ENCODE data around the gene GFY.
A peak's percentile ranks its signal among the peaks of the same experiment; 100 is the strongest.

GFY gene

DNA sequence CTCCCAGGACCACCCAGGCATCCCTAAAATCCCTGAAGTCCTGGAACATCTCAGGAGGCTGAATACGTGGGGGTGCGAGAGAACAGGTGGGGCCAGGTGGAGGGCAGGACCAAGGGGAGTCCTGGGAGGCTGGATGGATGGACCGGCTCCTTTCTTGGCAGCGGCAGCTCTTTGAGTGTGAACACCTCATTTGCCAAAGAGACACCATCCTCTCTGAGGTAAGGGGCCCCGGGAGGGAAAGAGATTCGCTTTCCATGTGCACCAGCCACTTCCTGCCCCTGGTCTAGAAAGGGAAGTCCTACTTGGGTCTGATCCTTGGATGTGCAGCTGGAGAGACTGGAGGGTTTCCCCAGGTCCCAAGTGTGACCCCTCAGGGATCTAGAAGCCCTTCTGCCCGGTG is 18.1 kb upstream of the GFY start:
- no peak overlapping the region for H3K27ac ChIP-seq
- H3K4me3 ChIP-seq, result no peak overlapping the region

DNA sequence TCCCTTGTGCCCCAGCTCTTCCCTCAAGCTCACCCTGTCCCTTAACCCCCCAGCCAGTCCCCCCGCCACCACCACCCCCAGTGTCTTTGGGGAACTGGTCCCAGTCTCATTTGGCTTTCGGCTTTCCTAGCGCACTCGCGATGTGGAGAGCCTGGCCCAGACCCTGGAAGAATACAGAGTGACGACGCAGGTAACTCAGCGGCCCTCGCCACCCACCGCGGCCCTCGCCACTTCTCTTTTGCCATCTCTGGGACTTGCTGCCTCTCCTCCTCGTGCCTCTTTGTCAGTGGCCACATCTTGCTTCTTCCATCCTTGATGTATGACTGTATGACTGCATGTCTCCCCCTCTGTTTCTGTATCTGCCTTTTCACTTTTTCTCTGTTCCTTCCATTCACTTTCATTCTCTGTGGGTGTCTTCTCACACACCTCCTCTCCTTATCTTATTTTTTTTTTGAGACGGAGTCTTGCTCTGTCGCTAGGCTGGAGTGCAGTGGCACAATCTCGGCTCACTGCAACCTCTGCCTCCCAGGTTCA is 17.6 kb upstream of the GFY start:
- H3K27ac ChIP-seq, result no peak overlapping the region

DNA sequence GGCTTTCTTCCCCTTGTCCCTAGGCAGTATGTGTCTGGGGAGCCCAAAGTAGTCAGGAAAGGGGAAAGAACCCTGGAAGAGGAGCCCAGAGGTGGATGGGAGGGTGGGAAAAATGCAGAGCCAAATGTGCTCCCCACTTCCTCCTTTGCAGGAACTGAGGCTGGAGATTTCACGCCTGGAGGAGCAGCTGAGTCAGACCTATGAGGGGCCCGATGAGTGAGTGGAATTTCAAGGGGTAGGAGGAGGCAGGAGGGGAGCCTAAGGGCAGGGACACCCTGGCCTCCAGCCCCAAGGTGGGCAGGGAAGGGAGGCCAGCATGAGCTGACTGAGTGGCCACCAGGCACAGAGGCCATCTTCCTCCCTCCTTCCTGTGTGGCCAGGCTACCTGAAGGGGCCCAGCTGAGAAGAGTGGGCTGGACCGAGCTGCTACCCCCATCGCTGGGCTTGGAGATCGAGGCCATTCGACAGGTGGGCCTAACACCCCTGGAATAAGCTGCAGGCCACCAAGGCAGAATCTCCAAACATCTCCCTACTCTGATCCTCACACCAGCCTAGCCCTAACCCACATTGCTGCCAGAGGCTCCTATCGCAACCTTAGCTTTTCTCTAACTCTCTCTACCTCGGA is 16.3 kb upstream of the GFY start:
- Histone ChIP-seq H3K27ac (peak overlapping the region in 5 of 21 experiments; percentile 0 to 72 (median 43)), H3K4me3 (no peak overlapping the region)

More for the DNA sequence above, 17.6 kb upstream of the GFY start:
- H3K4me3 ChIP-seq, result no peak overlapping the region

DNA sequence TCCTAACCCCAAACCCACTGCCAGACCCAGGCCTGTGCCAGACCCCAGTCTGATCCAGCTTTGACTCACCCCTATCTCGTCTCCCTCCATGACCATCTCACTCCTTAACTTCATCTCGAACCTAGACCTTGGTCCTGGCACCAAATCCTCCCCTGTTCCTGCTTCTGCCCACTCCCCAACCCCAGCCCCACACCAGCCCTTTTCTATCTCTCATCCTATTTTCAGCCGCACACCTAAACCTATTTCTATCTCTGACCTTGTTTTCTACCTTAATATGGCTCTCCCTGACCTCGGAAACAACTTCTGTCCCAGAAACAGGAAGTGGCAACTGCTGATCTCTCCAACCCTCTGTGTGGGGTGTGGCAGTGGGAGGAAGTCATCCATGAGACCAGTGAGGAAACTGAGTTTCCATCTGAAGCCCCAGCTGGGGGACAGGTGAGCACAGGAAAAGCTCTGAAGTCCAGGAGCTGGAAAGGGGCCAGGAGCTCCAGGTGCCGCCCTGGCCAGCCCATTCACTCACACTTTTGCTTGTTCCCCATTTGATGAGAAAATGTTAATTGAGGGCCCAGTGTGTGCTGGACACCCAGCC is 15.7 kb upstream of the GFY start:
- Histone ChIP-seq H3K27ac (peak overlapping the region in 5 of 21 experiments; percentile 0 to 72 (median 43)), H3K4me3 (no peak overlapping the region)

DNA sequence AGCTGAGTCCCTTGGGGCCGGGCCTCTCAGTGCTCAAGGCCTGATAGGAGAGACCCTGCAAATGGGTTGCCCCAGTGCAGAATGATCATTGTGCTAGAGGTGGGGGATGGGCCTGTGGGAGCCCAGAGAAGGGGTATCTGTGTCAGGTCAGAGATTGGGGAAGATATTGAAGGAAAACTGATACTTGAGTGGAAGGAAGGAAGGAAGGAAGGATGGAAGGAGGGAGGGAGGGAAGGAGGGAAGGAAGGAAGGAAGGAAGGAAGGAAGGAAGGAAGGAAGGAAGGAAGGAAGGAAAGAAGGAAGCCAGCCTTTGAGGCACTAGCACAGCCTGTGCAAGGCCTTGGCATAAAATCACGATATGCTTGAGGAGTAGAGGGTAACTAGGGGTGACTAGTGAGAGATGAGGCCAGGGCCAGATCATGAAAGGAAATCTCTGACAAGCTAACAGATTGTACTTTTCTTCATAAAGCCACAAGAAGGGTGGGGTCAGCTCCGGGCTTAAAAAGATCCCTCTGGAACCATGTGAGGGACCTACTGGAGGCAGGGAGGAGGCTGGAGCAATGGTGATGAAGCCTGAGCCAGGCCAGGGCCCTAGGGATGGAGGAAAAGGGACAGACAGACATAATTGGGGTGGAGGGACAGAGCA is 13.4 kb upstream of the GFY start:
- H3K4me3 ChIP-seq, result no peak overlapping the region

DNA sequence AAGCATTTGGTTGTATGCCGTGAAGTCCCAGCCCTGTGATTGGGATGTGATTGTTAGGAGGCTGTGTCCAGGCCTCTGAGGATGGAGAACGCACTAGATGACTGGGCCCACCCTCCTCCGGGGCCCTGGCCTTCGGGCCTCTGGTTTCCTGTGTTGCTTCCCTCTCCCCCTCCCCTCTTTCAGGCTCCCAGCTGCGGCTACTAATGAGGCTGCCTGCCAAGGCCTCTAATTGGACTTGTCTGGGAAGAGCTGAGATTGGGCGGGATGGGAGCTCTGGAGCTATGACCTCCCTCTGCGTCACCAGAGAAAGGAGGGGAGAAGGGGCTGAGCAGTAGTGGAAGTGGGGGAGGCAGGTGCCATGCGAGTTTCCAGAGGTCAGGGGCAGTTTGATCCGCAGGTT is 11.8 kb upstream of the GFY start:
- no peak overlapping the region for H3K4me3 ChIP-seq
- H3K27ac ChIP-seq, result no peak overlapping the region

More for the DNA sequence above, 13.4 kb upstream of the GFY start:
- no peak overlapping the region for H3K27ac ChIP-seq

DNA sequence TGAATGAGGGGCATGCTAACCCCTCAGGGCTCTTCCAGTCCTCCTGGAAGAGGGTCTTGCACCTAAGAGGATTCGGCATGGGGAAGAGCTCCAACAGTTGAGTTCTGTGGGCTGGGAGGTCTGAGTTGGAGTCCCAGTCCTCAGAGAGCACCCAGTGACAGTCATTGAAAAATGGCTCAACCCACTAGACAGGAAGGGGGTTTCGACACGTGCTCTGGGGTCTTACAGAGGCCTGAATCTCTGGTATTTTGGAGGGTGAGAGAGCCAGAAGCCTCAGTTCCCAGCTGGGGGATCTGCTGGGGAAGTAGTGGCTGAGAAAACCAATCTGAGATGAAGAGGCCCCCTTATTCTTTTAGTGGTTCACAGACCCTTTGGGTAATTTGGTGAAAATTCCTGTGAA is 10.9 kb upstream of the GFY start:
- Histone ChIP-seq H3K4me3 (no peak overlapping the region), H3K27ac (no peak overlapping the region)

DNA sequence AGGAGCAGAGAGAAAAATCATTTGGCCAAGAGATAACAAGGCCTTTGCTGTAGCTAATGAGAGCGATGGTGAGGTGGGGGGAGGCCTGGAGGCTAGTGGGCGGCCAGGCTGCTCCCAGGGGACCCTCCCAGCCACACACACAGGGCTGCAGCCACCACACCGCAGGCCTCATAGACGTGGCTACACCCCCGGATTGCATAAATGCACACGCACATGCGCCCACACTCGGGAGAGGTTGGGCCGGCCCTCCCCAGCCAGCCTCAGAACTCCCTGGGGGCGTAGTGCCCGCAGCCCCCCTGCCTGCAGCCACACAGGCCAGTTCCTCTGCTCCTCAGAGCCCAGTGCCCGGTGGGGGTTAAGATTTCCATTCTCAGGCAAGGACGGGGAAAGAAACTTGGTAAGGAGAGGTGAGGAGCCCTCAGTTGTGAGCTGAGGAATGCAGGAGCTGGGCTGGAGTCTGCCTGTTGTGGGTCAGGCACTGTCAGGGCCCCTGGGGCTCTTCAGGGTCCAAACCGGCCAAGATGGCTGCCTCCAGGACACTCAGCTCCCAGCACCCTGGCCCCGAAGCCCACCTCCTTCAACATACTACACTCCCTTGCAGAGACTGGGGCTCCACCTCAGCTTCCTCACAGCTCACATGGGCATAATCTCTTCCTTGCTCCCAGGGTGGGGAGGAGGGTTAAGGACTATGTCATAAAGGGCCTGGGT is 9.9 kb upstream of the GFY start:
- no peak overlapping the region for H3K27ac ChIP-seq
- no peak overlapping the region for H3K4me3 ChIP-seq

DNA sequence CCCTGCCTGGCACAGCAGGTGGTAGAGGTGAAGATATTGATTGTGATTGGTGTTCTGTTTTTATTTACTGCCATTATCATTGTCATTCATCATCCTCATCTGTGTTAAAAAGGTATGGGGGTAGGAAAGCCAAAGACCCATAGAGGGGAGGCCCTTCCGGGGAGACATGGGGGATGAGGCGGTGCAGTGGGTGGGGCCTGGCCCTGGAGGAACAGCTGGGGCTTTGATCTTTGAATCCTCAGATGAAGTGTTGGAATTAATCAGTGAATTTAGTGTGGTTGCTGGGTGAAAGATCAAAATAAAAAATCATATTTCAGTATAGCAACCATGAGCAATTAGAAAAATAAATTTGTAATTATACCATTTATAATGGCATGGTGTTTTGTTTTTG is 9.4 kb upstream of the GFY start:
- no peak overlapping the region for H3K27ac ChIP-seq
- H3K4me3 ChIP-seq, result no peak overlapping the region

DNA sequence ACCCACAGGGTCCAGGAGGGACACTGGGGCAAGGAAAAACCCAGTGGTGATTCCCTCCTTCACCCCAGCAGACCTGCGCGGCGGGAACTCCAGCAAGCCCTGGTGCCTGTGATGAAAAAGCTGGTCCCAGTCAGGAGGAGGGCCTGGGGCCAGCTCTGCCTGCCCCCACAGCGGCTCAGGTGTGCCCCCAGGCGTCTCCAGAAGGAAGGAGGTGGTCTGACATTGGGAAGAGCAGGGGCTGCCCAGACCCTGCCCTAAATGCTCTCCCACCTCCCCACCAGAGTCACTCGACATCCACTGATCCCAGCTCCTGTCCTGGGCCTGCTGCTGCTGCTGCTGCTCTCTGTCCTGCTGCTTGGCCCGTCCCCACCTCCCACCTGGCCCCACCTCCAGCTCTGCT is 8.1 kb upstream of the GFY start:
- Histone ChIP-seq H3K4me3 (no peak overlapping the region), H3K27ac (no peak overlapping the region)

DNA sequence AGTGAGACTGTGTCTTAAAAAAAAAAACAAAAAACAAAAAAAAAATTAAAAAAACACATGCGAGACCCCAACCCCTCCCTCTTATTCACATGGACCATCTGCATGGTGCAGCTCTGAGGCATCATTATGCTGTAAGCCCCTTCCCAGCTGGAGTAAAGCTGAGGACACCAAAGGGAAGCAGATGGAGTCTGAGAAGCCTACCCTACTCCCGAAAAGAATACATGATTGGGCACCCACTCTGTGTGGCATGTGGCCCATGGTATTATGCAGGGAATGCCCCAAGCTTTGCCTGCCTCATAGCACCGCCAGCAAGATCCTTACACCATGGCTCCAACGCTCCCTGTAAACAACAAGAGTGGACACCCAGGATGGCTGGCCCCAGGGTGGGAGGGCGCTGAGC is 6.7 kb upstream of the GFY start:
- Histone ChIP-seq H3K4me3 (no peak overlapping the region), H3K27ac (no peak overlapping the region)

DNA sequence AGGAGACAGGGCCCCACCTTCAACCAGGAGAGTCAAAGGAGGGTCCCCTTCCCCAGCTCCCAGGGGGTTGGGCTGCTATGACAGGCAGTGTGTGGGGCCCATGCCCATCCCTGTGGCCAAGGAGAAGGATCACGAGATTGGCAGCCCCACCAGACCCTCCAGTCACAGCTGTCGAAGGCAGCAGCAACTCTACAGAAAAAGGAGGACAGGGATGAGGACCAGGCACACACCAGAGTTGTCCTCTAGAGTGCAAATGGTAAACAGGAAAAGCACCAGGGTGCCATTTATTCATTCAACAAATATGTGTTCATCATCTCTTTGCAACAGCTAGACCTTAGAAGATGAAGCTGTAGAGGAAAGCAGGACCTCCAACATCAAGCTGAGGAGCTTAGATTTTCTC is 6.0 kb upstream of the GFY start:
- no peak overlapping the region for H3K27ac ChIP-seq
- no peak overlapping the region for H3K4me3 ChIP-seq

DNA sequence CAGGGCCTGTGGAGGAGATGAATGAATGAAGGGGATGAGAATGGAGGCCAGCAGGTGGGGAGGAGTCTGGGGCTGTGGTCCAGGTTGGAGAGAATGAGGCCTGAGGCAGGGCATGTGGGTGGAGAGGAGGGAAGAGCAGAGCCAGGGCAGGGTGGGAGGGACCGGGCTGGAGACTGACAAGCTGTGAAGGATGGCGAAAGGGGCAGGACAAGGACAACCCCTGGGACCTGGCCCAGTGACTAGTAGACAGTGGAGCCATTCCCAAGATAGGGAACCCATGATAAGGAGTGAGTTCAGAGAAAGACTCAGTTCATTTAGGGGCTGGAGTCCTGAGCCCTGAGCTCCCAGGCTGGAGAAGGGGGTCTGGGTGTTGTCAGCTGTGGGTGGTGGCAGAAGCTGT is 5.0 kb upstream of the GFY start:
- H3K4me3 ChIP-seq, result no peak overlapping the region
- H3K27ac ChIP-seq, result no peak overlapping the region

DNA sequence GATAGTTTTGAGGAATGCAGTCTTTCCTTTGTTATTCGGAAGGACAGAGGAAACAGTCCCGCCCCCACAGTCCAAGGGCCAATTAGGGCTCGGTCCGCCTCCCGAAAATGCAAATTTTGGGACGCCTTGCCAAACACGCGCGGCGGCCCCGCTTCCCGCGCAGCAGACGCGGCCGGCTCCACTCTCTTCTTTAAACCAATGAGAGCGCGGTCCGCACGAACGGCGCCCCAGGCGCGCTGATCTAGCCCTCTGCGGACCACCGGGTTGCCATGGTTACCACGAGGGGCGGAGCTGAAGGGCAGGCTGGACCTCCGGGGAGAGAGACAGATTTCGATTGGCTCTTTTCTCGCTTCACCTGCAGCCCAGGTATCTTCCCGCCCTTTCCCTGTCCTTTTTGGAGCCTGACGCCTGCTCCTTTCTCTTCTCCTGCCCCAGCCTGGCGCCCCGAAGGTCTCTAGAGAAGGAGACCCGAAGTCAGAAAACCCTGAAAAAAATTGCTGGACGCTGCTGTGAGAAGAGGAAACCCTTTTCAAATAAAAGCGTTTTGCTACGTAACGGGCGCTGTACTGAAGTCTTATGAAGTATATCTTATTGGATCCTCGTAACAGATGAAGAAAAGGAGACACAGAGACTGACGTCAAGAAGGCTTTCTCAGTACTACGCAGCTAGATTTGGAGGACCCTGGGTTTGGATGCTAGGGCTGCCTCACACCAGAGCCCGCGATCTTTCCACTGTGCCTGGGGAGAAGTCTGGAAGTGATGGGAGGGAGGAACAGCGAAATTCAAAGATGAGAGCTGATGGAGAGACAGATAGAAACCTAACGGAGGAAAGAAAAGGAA is 3.9 kb upstream of the GFY start:
- Histone ChIP-seq H3K4me3 (peak overlapping the region in 1 of 7 experiments; percentile 4), H3K27ac (no peak overlapping the region)

DNA sequence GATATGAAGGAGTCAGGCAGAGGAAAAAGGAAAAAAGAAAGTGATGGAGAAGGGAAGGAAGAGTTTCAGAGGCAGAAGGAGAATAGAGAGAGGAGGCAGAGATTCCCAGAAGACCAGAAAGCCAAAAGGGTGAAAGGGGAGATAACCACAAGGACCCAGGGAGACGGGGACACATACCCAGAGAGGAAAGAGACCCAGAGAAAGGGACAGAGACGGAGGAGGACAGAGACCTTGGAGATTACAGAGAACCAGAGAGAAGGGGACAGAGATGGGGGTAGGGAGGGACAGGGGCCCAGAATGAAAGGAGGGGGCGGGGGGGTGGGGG is 3.3 kb upstream of the GFY start:
- no peak overlapping the region for H3K27ac ChIP-seq
- no peak overlapping the region for H3K4me3 ChIP-seq

DNA sequence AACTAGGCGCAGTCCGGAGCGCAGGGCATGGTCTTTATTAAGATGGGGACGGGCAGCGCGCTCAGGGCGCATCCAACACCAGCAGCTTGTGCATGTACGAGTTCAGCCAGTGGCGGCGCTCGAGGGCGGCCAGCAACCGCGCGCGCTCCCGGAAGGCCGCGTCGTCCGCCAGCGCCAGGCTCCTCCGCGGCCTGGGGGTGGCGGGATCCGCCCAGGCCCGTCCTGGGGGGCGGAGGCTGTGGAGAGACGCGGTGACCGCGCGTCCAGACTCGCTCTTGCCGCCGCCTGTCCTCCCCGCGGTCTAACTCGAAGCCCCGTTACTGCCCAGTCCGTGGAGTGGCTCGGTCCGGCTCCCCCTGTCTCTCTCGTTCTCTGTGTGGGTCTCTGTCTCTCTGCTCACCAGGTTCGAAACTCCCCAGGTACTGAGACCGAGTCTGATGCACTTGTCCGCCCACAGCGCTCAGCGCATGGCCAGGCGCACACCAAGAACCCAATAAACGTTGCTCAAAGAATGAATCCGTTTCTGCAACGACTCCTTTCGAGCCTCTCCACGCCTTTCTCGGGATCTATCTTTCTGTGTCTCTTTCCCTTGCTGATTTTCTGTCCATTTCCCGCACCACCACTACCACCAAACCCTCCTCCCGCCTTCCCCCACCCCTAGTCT is 2.6 kb upstream of the GFY start:
- no peak overlapping the region for H3K4me3 ChIP-seq
- no peak overlapping the region for H3K27ac ChIP-seq

DNA sequence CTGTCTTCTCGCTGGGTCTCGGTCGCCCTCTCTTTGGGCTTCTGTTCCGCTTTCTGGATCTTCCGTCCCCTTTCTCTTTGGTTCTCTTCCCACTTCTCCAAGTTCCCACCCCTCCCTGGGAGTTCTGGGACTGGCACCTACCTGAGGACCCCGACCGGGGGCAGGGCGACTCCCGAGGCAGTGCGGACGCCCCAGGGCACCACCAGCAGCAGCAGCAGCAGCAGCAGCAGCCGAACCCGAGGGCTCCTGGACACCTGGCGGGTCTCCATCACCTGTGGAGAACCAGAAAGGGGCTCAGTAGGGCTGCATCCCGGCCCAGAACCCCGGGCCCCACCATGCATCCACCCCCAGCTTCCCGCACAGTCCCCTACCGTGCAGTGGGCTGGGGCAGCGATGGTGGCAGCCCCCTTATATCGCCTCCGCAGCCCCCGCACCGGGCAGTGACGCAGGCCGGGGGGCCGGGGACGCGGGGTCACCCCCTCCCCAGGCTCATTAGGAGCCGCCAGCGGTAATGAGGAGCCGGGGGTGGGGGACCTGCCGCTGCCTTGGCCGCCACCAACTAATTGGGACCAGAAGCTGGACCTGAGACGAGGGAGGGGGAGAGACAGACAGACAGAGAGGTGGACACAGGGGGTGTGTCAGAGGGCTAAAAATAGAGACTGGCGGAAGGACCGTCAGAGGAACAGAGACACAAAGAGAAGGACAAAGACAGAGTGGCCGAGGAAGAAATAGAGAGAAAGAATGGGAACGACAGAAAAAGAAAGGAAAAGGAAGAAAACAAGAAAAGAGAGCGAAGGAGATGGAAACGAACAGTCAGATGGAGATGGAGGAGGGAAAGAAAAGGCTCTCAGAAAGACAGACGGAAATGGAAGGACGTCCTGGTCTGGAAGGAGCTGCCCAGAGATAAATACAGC is 1.9 kb upstream of the GFY start, which contains the start of gene PTH2:
PTH2 (minus strand) TSS at position 371 of the 914 bp plus-strand sequence; CDS start at position 269, 102 bp downstream.
- no peak within 1 kb of the TSS for H3K4me3 ChIP-seq

DNA sequence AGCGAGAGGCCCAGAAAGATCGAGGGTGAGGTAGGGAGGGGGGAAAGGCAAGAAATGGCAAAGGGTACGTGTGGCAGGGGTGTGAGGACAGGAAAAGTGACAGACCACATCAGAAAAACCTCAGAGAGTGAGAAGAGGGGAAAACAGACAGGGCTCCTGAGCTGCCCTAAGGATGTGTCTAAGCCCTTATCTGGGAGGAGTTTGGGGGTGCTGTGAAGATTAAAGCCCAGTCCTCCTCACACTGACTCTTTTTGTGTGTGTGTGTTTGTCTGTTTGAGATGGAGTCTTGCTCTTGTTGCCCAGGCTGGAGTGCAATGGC is 1.2 kb upstream of the GFY start:
- Histone ChIP-seq H3K4me3 (no peak overlapping the region), H3K27ac (no peak overlapping the region)

More for the DNA sequence above, 1.9 kb upstream of the GFY start, which contains the start of gene PTH2:
- no peak within 1 kb of the TSS for H3K27ac ChIP-seq

Measured in skin epidermis (tissue), 12 donors.